Kidney glomerular epithelial cell (primary cell): Measurements from ENCODE around the gene ARMC8.

Experiments
- DNase-seq: peaks from one replicate; lab custom pipeline; 2025; lab: John Stamatoyannopoulos, UW

ARMC8 gene

GRCh38 chr3:138200424-138200823, 13.3 kb downstream of the ARMC8 start:
- no peak for DNase-seq

DNA sequence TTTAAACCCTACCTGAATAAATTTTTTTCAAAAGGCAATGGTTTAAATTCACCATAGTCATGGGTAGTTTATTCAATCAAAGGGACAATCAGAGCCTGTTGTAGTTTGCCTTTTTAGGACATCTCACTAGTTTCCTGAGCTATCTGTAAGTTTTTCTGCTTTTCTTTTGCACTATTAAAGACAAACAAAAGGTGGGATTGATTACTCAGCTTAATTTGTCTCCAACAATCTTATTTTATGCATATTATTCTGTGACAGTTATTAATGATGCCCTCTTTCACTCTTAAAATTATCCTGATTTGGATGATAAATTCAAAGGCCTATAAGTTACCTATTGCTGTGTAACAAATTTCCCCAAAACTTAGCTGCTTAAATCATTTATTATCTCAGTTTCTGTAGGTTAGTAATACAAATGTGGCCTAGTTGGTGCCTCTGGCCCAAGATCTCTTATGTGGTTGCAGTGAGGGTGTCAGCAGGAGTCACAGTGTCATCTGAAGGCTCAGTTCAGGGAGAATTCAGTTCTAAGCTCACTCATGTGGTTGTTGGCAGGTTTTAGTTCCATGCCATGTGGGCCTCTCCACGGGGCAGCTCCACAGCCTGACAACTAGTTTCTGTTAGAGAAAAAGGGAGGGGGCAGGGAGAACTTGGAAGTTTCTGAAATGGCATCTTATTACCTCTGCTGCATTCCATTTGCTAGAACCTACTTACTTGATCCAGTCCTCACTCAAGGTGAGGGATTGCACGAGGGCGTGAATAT, 16.0 kb downstream of the ARMC8 start:
- no peak for DNase-seq

DNA sequence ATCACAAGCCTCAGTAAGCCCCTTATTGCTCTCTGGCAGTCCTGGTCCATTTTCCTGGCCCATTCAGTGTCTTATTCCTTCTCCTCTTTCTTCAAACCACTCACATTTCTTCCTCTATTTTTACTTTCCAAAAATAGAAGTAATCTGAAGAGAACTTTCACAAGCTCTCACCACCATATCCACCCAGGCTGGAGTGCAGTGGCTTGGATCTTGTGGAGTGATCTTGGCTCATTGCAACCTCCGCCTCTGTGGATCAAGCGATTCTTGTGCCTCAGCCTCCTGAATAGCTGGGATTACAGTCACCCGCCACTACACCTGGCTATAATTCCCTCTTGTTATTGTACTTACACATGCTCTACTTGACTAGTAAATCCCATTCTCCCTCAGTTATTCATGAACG, 16.8 kb downstream of the ARMC8 start:
- no peak for DNase-seq

- DNase-seq: no peak
Measured at GRCh38 chr3:138205527-138205926, 18.4 kb downstream of the ARMC8 start.

GRCh38 chr3:138206196-138206595, 19.1 kb downstream of the ARMC8 start:
- DNase-seq: no peak

GRCh38 chr3:138210528-138210927, 23.4 kb downstream of the ARMC8 start:
- no peak for DNase-seq

DNA sequence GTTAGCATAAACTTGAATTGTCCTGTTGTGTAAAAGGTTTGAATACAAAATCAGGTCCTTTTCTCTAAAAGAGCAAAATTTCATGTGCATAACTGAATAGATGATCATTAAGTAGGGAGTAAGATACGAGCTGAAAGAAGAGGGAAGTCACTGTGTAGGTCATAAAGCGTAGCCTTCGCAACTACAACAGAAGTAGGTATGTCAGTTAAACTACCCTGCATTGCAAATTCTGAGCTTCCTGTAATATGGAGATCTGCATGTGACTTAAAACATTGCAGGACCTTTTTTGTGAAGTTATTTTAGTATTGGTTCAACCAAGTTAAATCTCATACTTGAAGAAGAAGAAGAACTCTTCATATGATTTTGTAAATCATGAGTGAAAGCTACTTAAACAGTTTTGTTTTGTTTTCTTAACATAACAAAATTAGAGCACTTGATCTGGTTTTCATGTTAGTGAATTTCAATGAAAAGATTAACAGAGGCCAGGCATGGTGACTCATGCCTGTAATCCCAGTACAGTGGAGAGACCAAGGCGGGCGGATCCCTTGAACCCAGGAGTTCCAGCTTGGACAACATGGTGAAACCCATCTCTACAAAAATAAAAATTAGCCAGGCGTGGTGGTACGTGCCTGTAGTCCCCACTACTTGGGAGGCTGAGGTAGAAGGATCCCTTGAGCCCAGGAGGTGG, 26.4 kb downstream of the ARMC8 start:
- no peak for DNase-seq

- DNase-seq: no peak
Measured at GRCh38 chr3:138219255-138219654, 32.2 kb downstream of the ARMC8 start.

DNA sequence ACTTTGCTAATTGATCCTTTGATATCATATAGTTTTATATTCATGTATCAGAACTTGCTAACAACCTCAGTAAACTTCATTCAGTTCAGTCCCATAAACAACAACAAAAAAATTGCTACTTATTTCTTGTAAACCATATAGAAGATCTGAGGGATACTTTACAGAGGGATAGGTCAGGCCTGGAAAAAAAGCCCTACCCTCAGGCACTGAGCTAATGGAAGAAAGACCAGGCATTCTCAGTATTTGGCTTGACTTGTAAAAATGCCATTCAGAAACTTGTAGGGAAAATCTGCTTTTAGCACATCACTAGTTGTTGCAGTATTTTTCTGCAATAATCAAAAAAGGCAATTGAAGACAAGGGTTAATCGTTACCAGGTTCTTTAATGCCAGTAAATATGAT, 33.1 kb downstream of the ARMC8 start:
- no peak for DNase-seq

- DNase-seq: no peak
Measured at GRCh38 chr3:138220788-138221187, 33.7 kb downstream of the ARMC8 start.

DNA sequence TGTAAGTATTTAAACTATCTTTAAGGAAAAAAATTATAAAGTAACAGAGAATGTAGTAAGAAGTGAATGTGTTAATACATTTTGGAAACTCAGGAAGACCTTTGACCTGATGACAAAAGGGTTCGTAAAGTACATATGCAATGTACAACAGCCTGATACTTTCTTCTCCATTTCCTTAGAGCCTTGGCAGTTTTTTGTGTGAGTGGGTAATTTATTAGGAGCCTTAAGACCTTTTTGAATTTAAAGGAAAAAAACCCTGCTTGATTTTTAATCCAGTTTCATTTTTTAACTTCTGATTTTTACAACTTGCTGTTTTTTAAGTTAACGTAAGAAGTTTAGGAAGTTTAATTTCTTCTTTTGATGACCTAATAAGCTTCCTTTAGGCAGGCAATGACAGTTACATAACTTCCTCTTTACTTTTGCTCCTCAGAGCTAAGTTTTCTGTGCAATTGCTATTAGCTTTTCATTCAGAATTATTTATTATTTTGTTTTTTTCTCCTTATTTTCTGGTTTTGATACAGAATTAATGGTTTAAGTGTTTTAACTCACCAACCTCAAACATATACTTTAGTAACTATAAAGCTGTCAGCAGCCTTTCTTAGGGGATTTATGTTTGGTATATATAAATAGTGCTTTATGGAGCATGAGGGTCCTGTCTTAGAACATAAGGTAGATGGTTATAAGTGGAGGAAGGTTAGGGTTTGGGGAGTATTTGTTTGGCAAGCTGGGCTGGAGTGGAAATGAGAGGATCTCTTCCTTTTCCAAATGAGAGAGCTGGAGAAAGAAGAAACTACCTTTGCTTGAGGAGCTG, 35.2 kb downstream of the ARMC8 start:
- no peak for DNase-seq

GRCh38 chr3:138222942-138223287, 35.8 kb downstream of the ARMC8 start:
- no peak for DNase-seq

GRCh38 chr3:138227650-138228049, 40.5 kb downstream of the ARMC8 start:
- DNase-seq: no peak

DNA sequence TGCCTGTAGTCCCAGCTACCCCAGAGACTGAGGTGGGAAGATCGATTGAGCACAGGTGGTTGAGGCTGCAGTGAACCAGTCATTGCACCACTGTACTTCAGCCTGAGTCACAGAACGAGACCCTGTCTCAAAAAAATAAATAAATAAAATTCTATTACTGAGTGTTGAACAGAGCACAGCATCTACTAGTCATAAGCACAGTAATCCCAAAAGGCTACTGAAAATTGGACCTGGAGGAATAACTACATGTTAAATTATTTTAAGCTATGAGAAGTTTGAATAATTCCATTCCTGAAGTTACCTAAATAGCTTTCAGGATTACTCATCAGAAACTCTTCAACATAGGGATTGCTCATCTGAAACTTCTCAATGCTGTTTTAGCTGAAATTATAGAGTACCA, 43.4 kb downstream of the ARMC8 start:
- peak; percentile 22 for DNase-seq

DNA sequence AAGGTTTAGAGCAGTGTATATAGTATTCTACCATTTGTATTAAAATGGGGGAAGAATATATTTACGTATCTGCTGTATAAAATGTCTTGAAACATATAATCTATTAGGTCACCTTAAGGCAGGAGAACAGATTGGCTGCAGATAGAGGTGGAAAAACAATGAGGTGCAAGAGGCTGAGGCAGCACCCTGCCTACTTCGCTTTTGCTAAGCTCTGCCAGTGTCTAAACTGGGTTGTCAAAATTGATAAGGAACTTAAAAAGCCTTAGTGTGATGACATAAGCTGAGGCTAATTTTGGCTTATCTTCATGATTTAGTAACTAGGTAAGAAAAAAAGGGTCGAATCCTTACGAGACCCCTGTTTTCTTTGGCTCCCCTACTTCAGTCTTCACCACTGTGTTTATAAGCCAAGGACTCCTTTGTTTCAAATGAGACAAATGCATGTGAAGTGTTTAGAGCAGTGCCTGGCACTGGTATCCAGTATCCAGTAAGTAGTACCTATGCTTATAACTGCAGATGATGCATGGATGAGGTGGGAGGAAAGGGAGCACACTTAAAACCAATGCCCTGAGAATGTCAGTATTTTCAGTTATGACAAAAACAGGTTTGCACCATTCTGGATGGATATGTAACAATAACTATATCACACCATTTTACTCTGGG, 45.7 kb downstream of the ARMC8 start:
- no peak for DNase-seq

DNA sequence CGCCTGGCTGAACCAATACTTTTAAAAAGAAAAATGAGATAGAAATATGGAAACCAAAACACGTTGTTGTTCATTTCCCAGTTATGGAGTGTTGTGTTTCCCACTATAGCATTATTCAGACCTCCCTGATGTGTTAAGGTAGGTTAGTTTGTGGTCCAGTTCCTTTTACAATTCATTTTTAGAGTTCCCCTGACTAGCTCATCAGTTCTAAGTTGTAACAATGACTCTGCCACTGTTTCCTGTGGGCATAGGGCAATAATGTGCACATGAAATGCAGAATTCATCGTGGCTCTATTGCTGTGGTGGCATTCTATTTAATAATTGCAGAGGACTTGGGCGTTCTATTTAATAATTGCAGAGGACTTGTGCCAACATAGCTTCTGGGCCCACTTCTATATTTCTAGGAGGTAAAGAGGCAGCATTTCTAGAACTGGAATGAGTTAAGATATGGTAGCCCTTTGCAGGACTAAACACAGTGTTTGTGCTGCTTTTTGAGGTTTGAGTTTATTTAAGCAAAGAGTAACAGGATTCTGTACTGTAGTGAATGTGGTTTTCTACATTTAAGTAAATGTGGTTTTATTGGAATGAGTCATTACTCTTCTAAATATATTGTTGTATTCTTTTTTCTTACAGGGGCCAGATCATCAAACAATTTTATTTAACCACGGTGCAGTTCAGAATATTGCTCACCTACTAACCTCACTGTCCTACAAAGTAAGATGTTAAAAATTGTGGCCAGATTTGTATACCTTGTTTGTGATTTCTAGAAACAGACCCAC, 47.5 kb downstream of the ARMC8 start:
- DNase-seq: no peak

DNA sequence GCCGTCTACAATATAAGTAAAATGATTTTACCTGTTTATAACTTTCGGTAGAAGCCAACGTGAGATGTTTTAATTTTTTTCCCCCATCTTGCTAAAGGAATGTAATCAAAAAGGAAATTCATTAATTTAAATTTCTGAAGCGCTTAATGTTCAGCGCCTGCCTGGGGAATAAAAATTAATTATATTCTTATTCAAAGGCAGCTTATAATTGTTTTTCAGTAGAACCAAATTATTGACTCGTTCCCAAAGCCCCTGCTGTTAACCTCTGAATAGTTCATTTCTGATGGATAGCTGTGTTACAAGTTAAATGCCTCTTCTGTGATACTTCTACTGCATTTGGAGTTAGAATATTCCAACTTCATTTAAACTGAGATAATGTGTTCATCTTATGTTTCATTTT, 51.6 kb downstream of the ARMC8 start:
- no peak for DNase-seq

- peak; percentile 23 for DNase-seq
Measured at GRCh38 chr3:138241061-138241460, 54.0 kb downstream of the ARMC8 start.

- DNase-seq: no peak
Measured at GRCh38 chr3:138241676-138242075, 54.6 kb downstream of the ARMC8 start.

DNA sequence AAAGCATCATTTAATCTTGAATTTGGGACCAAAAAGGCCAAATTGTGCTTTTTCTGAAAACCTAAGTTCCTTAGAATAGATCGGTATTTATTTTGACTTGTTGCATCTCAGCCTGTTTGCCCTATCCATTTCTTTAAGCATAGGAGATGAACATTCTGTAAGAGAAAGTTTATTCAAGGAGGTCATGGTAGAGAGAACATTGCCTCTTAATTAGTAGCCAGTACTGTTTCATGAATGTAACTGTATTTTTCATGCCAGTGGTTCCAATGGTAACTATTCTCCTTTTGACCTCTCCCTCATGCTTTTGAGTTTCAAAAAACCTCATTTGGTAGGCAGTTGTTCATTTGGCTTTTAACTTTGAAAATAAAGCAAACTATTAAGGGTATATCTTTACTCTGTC, 55.4 kb downstream of the ARMC8 start:
- peak; percentile 4 for DNase-seq

GRCh38 chr3:138245026-138245425, 57.9 kb downstream of the ARMC8 start:
- no peak for DNase-seq

GRCh38 chr3:138249636-138250035, 62.5 kb downstream of the ARMC8 start:
- no peak for DNase-seq
